NCI-H1694 treated with DMSO at 0.1 percent for 48 hours (cell line): ENCODE measurements around the gene SPINT4.

Experiments
- DNase-seq: peaks from one replicate; lab custom pipeline; 2025; lab: John Stamatoyannopoulos, UW

SPINT4 gene

GRCh38 chr20:45765307-45765875 is 43.2 kb downstream of the SPINT4 start:
- DNase-seq: no peak

- DNase-seq: no peak
Measured at GRCh38 chr20:45765980-45766379, 43.8 kb downstream of the SPINT4 start.

GRCh38 chr20:45768479-45768878 is 46.3 kb downstream of the SPINT4 start:
- DNase-seq: no peak

GRCh38 chr20:45771182-45771759 is 49.1 kb downstream of the SPINT4 start:
- DNase-seq: peak; percentile 70

- DNase-seq: no peak
Measured at GRCh38 chr20:45772693-45773092, 50.5 kb downstream of the SPINT4 start.

GRCh38 chr20:45774945-45775344 is 52.8 kb downstream of the SPINT4 start:
- no peak for DNase-seq

GRCh38 chr20:45775411-45775810 is 53.3 kb downstream of the SPINT4 start:
- DNase-seq: no peak
